Measurements from ENCODE around the gene COG4.

DNA sequence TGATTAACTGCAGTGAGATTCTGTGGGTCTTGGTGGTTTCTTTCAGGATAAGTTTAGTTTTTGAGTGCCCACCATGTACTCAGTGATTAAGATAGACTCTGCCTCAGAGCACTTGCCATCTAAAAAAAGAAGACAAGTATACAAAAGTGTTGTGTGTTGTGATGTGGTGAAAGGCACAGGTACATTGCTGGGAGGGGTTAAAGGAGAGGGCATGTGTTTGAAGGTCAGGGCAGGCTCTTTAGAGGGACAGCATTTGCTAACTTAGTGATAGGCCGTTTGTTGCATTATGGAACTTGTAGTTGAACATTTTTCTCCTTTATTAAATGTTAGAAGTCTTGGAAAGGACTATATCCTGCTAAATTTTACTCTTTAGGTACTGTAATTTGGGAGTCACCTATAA is 26.7 kb upstream of the COG4 start:
- TF ChIP-seq HDAC2 (IDR thresholded peaks at IDR 0.05), result no peak
- TF ChIP-seq RAD21 (conservative IDR thresholded peaks at IDR 0.05 in 1 of 2, IDR thresholded peaks at IDR 0.05 in 1 of 2), result no peak

Data from A549 (cell line).